ENCODE results near the gene FTH1. TPM values are rescaled to one million over a fixed set of nuclear protein-coding genes. Genes with fewer than 3 reads are reported as not detected.

FTH1 gene
- total RNA-seq, 1 experiment from 2014 or later, result 6,804 TPM

DNA sequence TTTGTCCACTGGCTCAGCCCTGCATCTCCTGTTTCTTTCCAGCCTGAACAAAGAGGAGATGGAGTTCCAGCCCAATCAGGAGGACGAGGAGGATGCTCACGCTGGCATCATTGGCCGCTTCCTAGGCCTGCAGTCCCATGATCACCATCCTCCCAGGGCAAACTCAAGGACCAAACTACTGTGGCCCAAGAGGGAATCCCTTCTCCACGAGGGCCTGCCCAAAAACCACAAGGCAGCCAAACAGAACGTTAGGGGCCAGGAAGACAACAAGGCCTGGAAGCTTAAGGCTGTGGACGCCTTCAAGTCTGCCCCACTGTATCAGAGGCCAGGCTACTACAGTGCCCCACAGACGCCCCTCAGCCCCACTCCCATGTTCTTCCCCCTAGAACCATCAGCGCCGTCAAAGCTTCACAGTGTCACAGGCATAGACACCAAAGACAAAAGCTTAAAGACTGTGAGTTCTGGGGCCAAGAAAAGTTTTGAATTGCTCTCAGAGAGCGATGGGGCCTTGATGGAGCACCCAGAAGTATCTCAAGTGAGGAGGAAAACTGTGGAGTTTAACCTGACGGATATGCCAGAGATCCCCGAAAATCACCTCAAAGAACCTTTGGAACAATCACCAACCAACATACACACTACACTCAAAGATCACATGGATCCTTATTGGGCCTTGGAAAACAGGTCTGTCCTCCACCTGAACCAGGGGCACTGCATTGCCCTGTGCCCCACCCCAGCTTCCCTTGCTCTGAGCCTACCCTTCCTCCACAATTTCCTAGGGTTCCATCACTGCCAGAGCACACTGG is 5.0 kb downstream of the FTH1 start:
- ChIA-PET CTCF (interaction anchor here (1.3 to 1.7 kb wide), 2 partner anchors 64 to 85 kb away, joined by 4 to 5 read pairs; no protein-coding TSS in a partner anchor), POLR2A (ENCODE audit: unreplicated experiment) (interaction anchor here (0.6 to 0.9 kb wide), 3 partner anchors 11 to 90 kb away, joined by 3 to 10 read pairs (median 3); no protein-coding TSS in a partner anchor)
- H3K9me2 ChIP-seq (ENCODE audit: insufficient read depth), result no peaks in the 10 kb centered on the region
- no peak overlapping the region for H3K4me3 ChIP-seq
- peak overlapping the region; percentile 99 for H3K4me2 ChIP-seq
- intact Hi-C loops (cut with micrococcal nuclease; ENCODE audit: unreplicated experiment), result loop anchor here (2.0 to 5.0 kb wide), 2 partner anchors 65 to 92 kb away; no protein-coding TSS in a partner anchor
- no peaks in the 10 kb centered on the region for H3K9me3 ChIP-seq (ENCODE audit: insufficient read depth, low read depth)
- peak overlapping the region; percentile 99 for H3K27ac ChIP-seq
- H3K27me3 ChIP-seq (ENCODE audit: insufficient read depth, low read depth), result no peaks in the 10 kb centered on the region
- H2AFZ ChIP-seq, result no peak overlapping the region
- H4K20me1 ChIP-seq (ENCODE audit: insufficient read depth), result peaks cover 34% of the 10 kb centered on the region
- H3F3A ChIP-seq (ENCODE audit: insufficient read depth, low read depth), result peaks cover 81% of the 10 kb centered on the region
- TF ChIP-seq EZH2 (IDR thresholded peaks at IDR 0.05; ENCODE audit: low read depth), result no peak
- TF ChIP-seq, protein P1, sequence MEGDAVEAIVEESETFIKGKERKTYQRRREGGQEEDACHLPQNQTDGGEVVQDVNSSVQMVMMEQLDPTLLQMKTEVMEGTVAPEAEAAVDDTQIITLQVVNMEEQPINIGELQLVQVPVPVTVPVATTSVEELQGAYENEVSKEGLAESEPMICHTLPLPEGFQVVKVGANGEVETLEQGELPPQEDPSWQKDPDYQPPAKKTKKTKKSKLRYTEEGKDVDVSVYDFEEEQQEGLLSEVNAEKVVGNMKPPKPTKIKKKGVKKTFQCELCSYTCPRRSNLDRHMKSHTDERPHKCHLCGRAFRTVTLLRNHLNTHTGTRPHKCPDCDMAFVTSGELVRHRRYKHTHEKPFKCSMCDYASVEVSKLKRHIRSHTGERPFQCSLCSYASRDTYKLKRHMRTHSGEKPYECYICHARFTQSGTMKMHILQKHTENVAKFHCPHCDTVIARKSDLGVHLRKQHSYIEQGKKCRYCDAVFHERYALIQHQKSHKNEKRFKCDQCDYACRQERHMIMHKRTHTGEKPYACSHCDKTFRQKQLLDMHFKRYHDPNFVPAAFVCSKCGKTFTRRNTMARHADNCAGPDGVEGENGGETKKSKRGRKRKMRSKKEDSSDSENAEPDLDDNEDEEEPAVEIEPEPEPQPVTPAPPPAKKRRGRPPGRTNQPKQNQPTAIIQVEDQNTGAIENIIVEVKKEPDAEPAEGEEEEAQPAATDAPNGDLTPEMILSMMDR (conservative IDR thresholded peaks at IDR 0.05), result no peak
- peaks cover 41% of the 10 kb centered on the region for H3K79me2 ChIP-seq (ENCODE audit: low read depth)
- H3K36me3 ChIP-seq (ENCODE audit: low read depth), result peaks cover 31% of the 10 kb centered on the region
- BruUV-seq (replicated peaks), result no TSS peak
- peaks cover 59% of the 10 kb centered on the region for H3K4me1 ChIP-seq (replicated peaks; ENCODE audit: insufficient read depth)
- peak in 1 of 2 experiments; percentile 35 for DNase-seq

DNA sequence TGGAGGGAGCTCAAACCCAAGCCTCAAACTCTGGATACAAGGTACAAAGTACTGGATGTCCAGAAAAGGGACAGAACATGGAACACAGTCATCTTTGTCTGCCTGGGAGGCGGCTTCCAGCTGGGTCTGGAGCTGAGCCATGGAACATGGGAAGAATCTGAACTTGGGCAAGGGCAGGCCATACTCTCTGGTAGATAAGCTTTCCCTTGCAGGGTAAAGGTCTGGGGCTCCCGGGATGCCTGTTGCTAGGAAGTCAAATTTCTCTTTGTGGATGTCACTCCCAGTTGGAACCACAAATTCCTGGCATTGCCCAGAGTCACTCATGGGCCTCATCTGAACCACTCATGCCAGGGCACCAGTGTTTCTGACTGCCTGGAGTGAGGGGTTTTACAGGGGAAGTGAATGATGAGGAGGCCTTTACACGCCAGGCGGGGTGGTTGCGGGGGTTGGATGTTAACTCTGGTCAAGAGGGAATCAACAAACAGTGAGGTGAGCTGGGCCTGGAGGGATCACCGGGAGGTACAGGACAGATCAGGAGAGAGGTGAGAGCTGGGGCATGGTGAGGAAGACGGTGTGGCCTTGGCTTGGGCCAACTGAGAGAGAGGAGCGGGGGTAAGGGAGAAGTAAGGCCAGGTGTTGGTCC is 5.7 kb downstream of the FTH1 start:
- H3K27ac ChIP-seq, result peak overlapping the region; percentile 99
- CTCF ChIA-PET, result interaction anchor here (0.5 to 1.7 kb wide), 3 partner anchors 63 to 86 kb away, joined by 4 to 8 read pairs (median 5); no protein-coding TSS in a partner anchor

DNA sequence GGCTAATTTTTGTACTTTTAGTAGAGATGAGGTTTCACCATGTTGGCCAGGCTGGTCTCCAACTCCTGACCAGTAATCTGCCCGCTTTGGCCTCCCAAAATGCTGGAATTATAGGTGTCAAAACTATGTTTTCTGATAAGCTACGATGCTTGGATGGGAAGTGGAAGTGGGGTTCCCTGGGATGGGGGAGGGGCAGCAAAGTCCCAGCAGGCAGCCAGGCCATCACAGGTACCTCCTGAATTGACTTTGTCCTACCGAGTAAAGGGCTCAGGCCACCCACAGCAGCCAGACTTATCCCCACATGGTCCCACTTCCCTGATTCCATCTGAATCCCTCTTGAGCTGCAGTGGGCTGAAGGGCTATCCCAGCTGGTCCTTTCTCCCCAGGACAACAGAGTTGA is 6.9 kb downstream of the FTH1 start:
- ChIA-PET POLR2A (ENCODE audit: unreplicated experiment) (no interaction called here), CTCF (interaction anchor here (1.9 kb wide), 1 partner anchor 93 kb away, joined by 8 read pairs; no protein-coding TSS in a partner anchor)
- Histone ChIP-seq H3K27ac (no peak overlapping the region), H3K36me3 (ENCODE audit: low read depth) (peaks cover 17% of the 10 kb centered on the region), H3K9me3 (ENCODE audit: insufficient read depth, low read depth) (no peaks in the 10 kb centered on the region), H2AFZ (no peak overlapping the region), H3K9me2 (ENCODE audit: insufficient read depth) (no peaks in the 10 kb centered on the region), H3K4me2 (no peak overlapping the region), H3K79me2 (ENCODE audit: low read depth) (peaks cover 22% of the 10 kb centered on the region), H3K4me3 (no peak overlapping the region), H3K27me3 (ENCODE audit: insufficient read depth, low read depth) (no peaks in the 10 kb centered on the region), H3K4me1 (replicated peaks; ENCODE audit: insufficient read depth) (peaks cover 62% of the 10 kb centered on the region), H4K20me1 (ENCODE audit: insufficient read depth) (peaks cover 19% of the 10 kb centered on the region), H3F3A (ENCODE audit: insufficient read depth, low read depth) (peaks cover 63% of the 10 kb centered on the region)
- no peak for DNase-seq
- BruUV-seq (replicated peaks), result no TSS peak
- no peak for TF ChIP-seq EZH2 (IDR thresholded peaks at IDR 0.05; ENCODE audit: low read depth)
- TF ChIP-seq, protein P1 (conservative IDR thresholded peaks at IDR 0.05), result no peak
- intact Hi-C loops (cut with micrococcal nuclease; ENCODE audit: unreplicated experiment), result loop anchor here (5.0 kb wide), 1 partner anchor 63 kb away; no protein-coding TSS in a partner anchor

More for the DNA sequence above, 5.7 kb downstream of the FTH1 start:
- H3K36me3 ChIP-seq (ENCODE audit: low read depth), result peaks cover 28% of the 10 kb centered on the region
- H3F3A ChIP-seq (ENCODE audit: insufficient read depth, low read depth), result peaks cover 74% of the 10 kb centered on the region
- no peaks in the 10 kb centered on the region for H3K27me3 ChIP-seq (ENCODE audit: insufficient read depth, low read depth)
- peak overlapping the region; percentile 14 for H3K4me2 ChIP-seq
- H3K4me1 ChIP-seq (replicated peaks; ENCODE audit: insufficient read depth), result peaks cover 59% of the 10 kb centered on the region
- H3K4me3 ChIP-seq, result no peak overlapping the region
- peaks cover 34% of the 10 kb centered on the region for H3K79me2 ChIP-seq (ENCODE audit: low read depth)
- intact Hi-C loops (cut with micrococcal nuclease; ENCODE audit: unreplicated experiment), result loop anchor here (2.0 to 5.0 kb wide), 2 partner anchors 64 to 93 kb away; no protein-coding TSS in a partner anchor
- DNase-seq, result peak; percentile 68 to 76
- TF ChIP-seq, protein P1 (conservative IDR thresholded peaks at IDR 0.05), result no peak
- no peak for TF ChIP-seq EZH2 (IDR thresholded peaks at IDR 0.05; ENCODE audit: low read depth)
- BruUV-seq (replicated peaks), result no TSS peak
- no peak overlapping the region for H2AFZ ChIP-seq
- H3K9me3 ChIP-seq (ENCODE audit: insufficient read depth, low read depth), result no peaks in the 10 kb centered on the region
- POLR2A ChIA-PET (ENCODE audit: unreplicated experiment), result interaction anchor here (0.5 to 0.9 kb wide), 5 partner anchors 11 to 91 kb away, joined by 3 to 10 read pairs (median 3); no protein-coding TSS in a partner anchor
- H4K20me1 ChIP-seq (ENCODE audit: insufficient read depth), result peaks cover 31% of the 10 kb centered on the region
- no peaks in the 10 kb centered on the region for H3K9me2 ChIP-seq (ENCODE audit: insufficient read depth)

All from PC-9 (cell line).